K562 (cell line): ENCODE results near the gene CLCNKA. TPM values are rescaled to one million over a fixed set of nuclear protein-coding genes. Genes with fewer than 3 reads are reported as not detected.
A peak's percentile ranks its signal among the peaks of the same experiment; 100 is the strongest.

Source experiments
- ASH1L ChIP-seq: fragments of 450-650 bp; IDR thresholded peaks from 2 replicates; pipeline ENCODE4 v1.6.1; 2018; ENCODE audit warnings: borderline replicate concordance, mild to moderate bottlenecking, low read depth; ENCODE audit not compliant: partially characterized antibody
- CHD7 ChIP-seq: fragments of 200-600 bp; sonication (generic); IDR thresholded peaks from one replicate; pipeline ENCODE4 v1.6.1; 2012; ENCODE audit warnings: mild to moderate bottlenecking, low read depth, low read length, inconsistent platforms
- CREB3L1 ChIP-seq: fragments of 450-650 bp; IDR thresholded peaks from 2 replicates; pipeline ENCODE4 v1.6.1; 2014; ENCODE audit warnings: low read depth, mild to moderate bottlenecking, moderate library complexity, borderline replicate concordance
- DEAF1 ChIP-seq: fragments of 450-650 bp; formaldehyde crosslinking; IDR thresholded peaks from 2 replicates; pipeline ENCODE4 v1.4.0; 2020; ENCODE audit warnings: mild to moderate bottlenecking, moderate library complexity
- ELF4 ChIP-seq: fragments of 450-650 bp; formaldehyde crosslinking; IDR thresholded peaks from 2 replicates; pipeline ENCODE4 v1.4.0; 2022; ENCODE audit warnings: missing genetic modification characterization
- ETS2 ChIP-seq: IDR thresholded peaks from 2 replicates; pipeline ENCODE4 v1.6.1; 2016; ENCODE audit warnings: borderline replicate concordance, missing genetic modification characterization, mild to moderate bottlenecking, moderate library complexity, missing compliant biosample characterization; ENCODE audit not compliant: poor library complexity, severe bottlenecking
- ID3 ChIP-seq, 2 experiments: fragments of 250-450 bp in 1 of 2; fragments of 450-650 bp in 1 of 2; sonication (Bioruptor Pico) in 1 of 2; IDR thresholded peaks; 2 replicates each; pipeline versions ENCODE4 v1.6.1 to v1.8.0; 2016 to 2021; ENCODE audit warnings: mild to moderate bottlenecking in 2 of 2, moderate library complexity in 2 of 2, missing compliant biosample characterization in 1 of 2, missing genetic modification characterization in 1 of 2
- KAT2B ChIP-seq: IDR thresholded peaks from one replicate; pipeline ENCODE4 v1.6.1; 2012; ENCODE audit warnings: low read depth, mild to moderate bottlenecking, control low read depth, inconsistent platforms, low read length, moderate library complexity
- MAFK ChIP-seq: IDR thresholded peaks from 2 replicates; pipeline ENCODE4 v1.6.1; 2011; ENCODE audit warnings: low read length, improper control_type of control experiment
- MTA1 ChIP-seq: fragments of 450-650 bp; IDR thresholded peaks from 2 replicates; pipeline ENCODE4 v1.6.1; 2017; ENCODE audit warnings: borderline replicate concordance
- NFIX ChIP-seq: fragments of 250-450 bp; sonication (Bioruptor Pico); IDR thresholded peaks from 2 replicates; pipeline ENCODE4 v1.4.0; 2020; ENCODE audit warnings: low read depth, mild to moderate bottlenecking, moderate library complexity
- POLR3G ChIP-seq: IDR thresholded peaks from 2 replicates; pipeline ENCODE4 v1.6.1; 2011; ENCODE audit not compliant: insufficient read length, insufficient replicate concordance; ENCODE audit errors: extremely low read depth
- SMAD4 ChIP-seq: fragments of 250-450 bp; sonication (Bioruptor Pico); conservative IDR thresholded peaks from 2 replicates; pipeline ENCODE4 v1.8.0; 2021; ENCODE audit warnings: inconsistent platforms, mild to moderate bottlenecking, moderate library complexity
- polyA plus RNA-seq, 8 experiments: library from polyadenylated mRNA; depleted of rRNA in 4 of 8; stranded (reverse) in 5 of 8; unstranded in 3 of 8; fragments of >200 nt; fragmentation: Nextera tagmentation in 2 of 8; fragmentation: Illumina TruSeq in 1 of 8; extraction: Ambion mirVana in 2 of 8; extraction: Trizol in 1 of 8; gene quantifications; 2 replicates each; pipeline versions ENCODE4 v1.2.1 to v1.2.3, GENCODE V29; 2011 to 2014; ENCODE audit warnings: inconsistent platforms in 1 of 8, missing spikeins in 1 of 8
- total RNA-seq, 7 experiments: library from RNA; depleted of rRNA in 6 of 7; stranded (reverse); fragments of >200 nt in 6 of 7; fragmentation: Illumina TruSeq in 2 of 7; extraction: Trizol in 2 of 7; gene quantifications; 2 replicates each; pipeline versions ENCODE4 v1.2.1 to v1.2.3, GENCODE V29; 2011 to 2021; ENCODE audit warnings: low replicate concordance in 1 of 7

The CLCNKA gene
- total and polyA plus RNA-seq, 9 of the 15 experiments (the other 6 are each of a cell fraction or from before 2014, with no cell fraction given): 0.03 to 0.37 (median 0.10) TPM; not detected in 3

- TF ChIP-seq CHD7: no peak
- no peak for TF ChIP-seq ID3 (CRISPR knock-in tag; IDR thresholded peaks at IDR 0.05)
- TF ChIP-seq ID3 (tag; IDR thresholded peaks at IDR 0.05): no peak
- peak; percentile 90 for TF ChIP-seq NFIX (CRISPR knock-in tag)
- no peak for TF ChIP-seq MTA1
- no peak for TF ChIP-seq DEAF1
- TF ChIP-seq POLR3G: no peak
- no peak for TF ChIP-seq ASH1L
- TF ChIP-seq CREB3L1: no peak
- TF ChIP-seq MAFK: no peak
- no peak for TF ChIP-seq ETS2 (tag)
- no peak for TF ChIP-seq ELF4 (CRISPR knock-in tag)
- TF ChIP-seq KAT2B: no peak
- TF ChIP-seq SMAD4 (CRISPR knock-in tag): no peak
Measured at GRCh38 chr1:16051039-16051438, 29.2 kb downstream of the CLCNKA start (continued).
